ENCODE measurements around the gene COL23A1. TPM values are rescaled to one million over a fixed set of nuclear protein-coding genes. Genes with fewer than 3 reads are reported as not detected.
A peak's percentile ranks its signal among the peaks of the same experiment; 100 is the strongest.

Gene COL23A1
- total RNA-seq, 1 donor from 2014 or later: 75.2 TPM

- Mint-ChIP-seq H3K4me3 (ENCODE audit: unreplicated experiment) (no peak overlapping the region), H3K9me3 (ENCODE audit: unreplicated experiment) (no peaks in the 10 kb centered on the region), H3K27me3 (ENCODE audit: unreplicated experiment) (peaks cover 11% of the 10 kb centered on the region), H3K4me1 (ENCODE audit: unreplicated experiment) (peaks cover 4% of the 10 kb centered on the region), H3K27ac (ENCODE audit: unreplicated experiment) (peak overlapping the region; percentile 64), H3K36me3 (ENCODE audit: low read depth, unreplicated experiment) (peaks cover under 1% of the 10 kb centered on the region)
- no peak for DNase-seq (ENCODE audit: low spot score)
- TF ChIP-seq CTCF (IDR thresholded peaks at IDR 0.05; ENCODE audit: unreplicated experiment): no peak
These were observed 239.6 kb downstream of the COL23A1 start for GRCh38 chr5:178350361-178351220.

- no peaks in the 10 kb centered on the region for H3K9me3 Mint-ChIP-seq (ENCODE audit: unreplicated experiment)
- peaks cover 4% of the 10 kb centered on the region for H3K4me1 Mint-ChIP-seq (ENCODE audit: unreplicated experiment)
- no peaks in the 10 kb centered on the region for H3K36me3 Mint-ChIP-seq (ENCODE audit: low read depth, unreplicated experiment)
- no peak for TF ChIP-seq CTCF (IDR thresholded peaks at IDR 0.05; ENCODE audit: unreplicated experiment)
- DNase-seq (ENCODE audit: low spot score): no peak
- H3K4me3 Mint-ChIP-seq (ENCODE audit: unreplicated experiment): no peak overlapping the region
- peaks cover 11% of the 10 kb centered on the region for H3K27me3 Mint-ChIP-seq (ENCODE audit: unreplicated experiment)
- peak overlapping the region; percentile 64 for H3K27ac Mint-ChIP-seq (ENCODE audit: unreplicated experiment)
These were observed 240.4 kb downstream of the COL23A1 start for GRCh38 chr5:178349625-178350353.

GRCh38 chr5:178349075-178349511 lies 241.1 kb downstream of the COL23A1 start:
- Mint-ChIP-seq H3K9me3 (ENCODE audit: unreplicated experiment) (no peaks in the 10 kb centered on the region), H3K27me3 (ENCODE audit: unreplicated experiment) (peaks cover 11% of the 10 kb centered on the region), H3K4me1 (ENCODE audit: unreplicated experiment) (peaks cover 4% of the 10 kb centered on the region), H3K27ac (ENCODE audit: unreplicated experiment) (no peak overlapping the region), H3K4me3 (ENCODE audit: unreplicated experiment) (no peak overlapping the region), H3K36me3 (ENCODE audit: low read depth, unreplicated experiment) (no peaks in the 10 kb centered on the region)
- no peak for DNase-seq (ENCODE audit: low spot score)
- TF ChIP-seq CTCF (IDR thresholded peaks at IDR 0.05; ENCODE audit: unreplicated experiment): no peak

DNA sequence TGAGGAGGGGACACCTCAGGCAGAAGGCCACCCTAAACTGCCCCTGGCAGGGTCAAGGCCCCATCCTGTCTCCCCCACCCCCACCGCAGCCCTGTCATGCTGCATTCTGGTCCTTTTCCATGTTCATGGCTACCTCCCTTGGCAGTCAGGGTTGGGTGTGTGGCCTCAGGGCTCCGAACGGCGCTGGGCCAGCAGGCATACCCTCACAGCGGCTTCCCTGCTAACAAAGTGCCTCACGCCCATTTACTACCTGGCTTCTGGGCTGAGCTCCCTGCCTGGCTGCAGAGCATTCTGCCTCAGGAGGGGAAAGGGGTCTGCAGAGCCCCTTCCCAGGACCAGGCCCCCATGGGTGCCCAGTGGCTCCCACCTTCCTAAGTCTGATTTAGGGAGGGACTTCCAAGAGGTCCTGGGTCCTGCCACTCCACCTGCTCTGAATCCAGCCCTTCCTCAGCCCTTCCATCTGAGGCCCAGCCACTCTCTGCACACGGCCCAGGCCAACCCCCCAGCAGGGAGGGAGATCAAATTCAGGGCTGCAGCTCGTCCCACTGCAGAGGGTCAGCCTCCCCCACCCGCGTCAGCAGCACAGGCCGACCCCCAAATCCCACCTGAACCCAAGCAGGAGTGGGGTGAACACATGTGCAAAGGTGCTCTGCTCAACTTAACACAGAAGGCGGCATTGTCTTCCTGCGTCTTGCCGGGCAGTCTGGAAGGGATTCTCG lies 241.7 kb downstream of the COL23A1 start:
- H3K27ac Mint-ChIP-seq (ENCODE audit: unreplicated experiment): no peak overlapping the region
- DNase-seq (ENCODE audit: low spot score): no peak
- peaks cover 11% of the 10 kb centered on the region for H3K27me3 Mint-ChIP-seq (ENCODE audit: unreplicated experiment)
- H3K4me1 Mint-ChIP-seq (ENCODE audit: unreplicated experiment): peaks cover 4% of the 10 kb centered on the region
- H3K9me3 Mint-ChIP-seq (ENCODE audit: unreplicated experiment): no peaks in the 10 kb centered on the region
- no peak overlapping the region for H3K4me3 Mint-ChIP-seq (ENCODE audit: unreplicated experiment)
- no peaks in the 10 kb centered on the region for H3K36me3 Mint-ChIP-seq (ENCODE audit: low read depth, unreplicated experiment)
- TF ChIP-seq CTCF (IDR thresholded peaks at IDR 0.05; ENCODE audit: unreplicated experiment): no peak
